A549 (cell line): ENCODE data around the gene TMEM14A.

ENCODE experiments used
- EHF ChIP-seq: fragments of 250-450 bp; sonication (Bioruptor Pico); IDR thresholded peaks from 2 replicates; pipeline ENCODE4 v1.5.0; 2020; ENCODE audit warnings: mild to moderate bottlenecking
- EP300 ChIP-seq, 2 experiments: fragments of >200 bp; sonication (Bioruptor Twin); formaldehyde crosslinking; IDR thresholded peaks; 2 replicates in 1 of 2; 3 replicates in 1 of 2; pipeline ENCODE4 v1.6.1; 2016 to 2017
- PHF8 ChIP-seq: fragments of 200-600 bp; sonication (generic); IDR thresholded peaks from 2 replicates; pipeline ENCODE4 v1.6.1; 2016; ENCODE audit warnings: low read depth, mild to moderate bottlenecking, antibody characterized with exemption, moderate library complexity, borderline replicate concordance
- POLR2AphosphoS2 ChIP-seq: conservative IDR thresholded peaks from 2 replicates; pipeline ENCODE4 v1.6.1; 2012; ENCODE audit warnings: low read length, improper control_type of control experiment, inconsistent platforms
- TF ChIP-seq, protein P1 (sequence below): fragments of >200 bp; sonication (Bioruptor Twin); formaldehyde crosslinking; IDR thresholded peaks from 3 replicates; pipeline ENCODE4 v1.5.1; 2016

DNA sequence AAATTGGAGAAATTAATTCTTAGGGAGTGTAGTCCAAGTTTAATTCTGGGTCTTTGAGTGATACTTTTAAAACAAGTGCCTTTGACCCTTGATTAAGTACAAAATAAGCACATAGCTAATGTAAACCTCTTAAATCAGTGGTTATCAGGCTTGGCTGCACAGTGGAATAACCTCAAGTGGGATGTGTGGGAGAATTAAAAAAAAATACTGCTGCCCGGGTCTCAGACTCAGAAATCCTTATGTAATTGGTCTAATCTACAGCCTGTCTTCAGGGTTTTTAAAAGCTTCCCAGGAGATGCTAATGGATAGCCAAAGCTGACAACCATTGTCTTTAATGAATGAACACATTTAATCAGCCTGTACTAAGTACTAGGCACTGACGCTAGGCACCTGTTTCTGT lies 28.5 kb upstream of the TMEM14A start:
- TF ChIP-seq EP300 (IDR thresholded peaks at IDR 0.05) (no peak), POLR2AphosphoS2 (no peak), EHF (CRISPR knock-in tag) (no peak), PHF8 (no peak)
- TF ChIP-seq, protein P1, sequence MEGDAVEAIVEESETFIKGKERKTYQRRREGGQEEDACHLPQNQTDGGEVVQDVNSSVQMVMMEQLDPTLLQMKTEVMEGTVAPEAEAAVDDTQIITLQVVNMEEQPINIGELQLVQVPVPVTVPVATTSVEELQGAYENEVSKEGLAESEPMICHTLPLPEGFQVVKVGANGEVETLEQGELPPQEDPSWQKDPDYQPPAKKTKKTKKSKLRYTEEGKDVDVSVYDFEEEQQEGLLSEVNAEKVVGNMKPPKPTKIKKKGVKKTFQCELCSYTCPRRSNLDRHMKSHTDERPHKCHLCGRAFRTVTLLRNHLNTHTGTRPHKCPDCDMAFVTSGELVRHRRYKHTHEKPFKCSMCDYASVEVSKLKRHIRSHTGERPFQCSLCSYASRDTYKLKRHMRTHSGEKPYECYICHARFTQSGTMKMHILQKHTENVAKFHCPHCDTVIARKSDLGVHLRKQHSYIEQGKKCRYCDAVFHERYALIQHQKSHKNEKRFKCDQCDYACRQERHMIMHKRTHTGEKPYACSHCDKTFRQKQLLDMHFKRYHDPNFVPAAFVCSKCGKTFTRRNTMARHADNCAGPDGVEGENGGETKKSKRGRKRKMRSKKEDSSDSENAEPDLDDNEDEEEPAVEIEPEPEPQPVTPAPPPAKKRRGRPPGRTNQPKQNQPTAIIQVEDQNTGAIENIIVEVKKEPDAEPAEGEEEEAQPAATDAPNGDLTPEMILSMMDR: no peak
